Testis (tissue), 3 donors: ENCODE measurements around the gene LRP1. TPM values are rescaled to one million over a fixed set of nuclear protein-coding genes. Genes with fewer than 3 reads are reported as not detected.
A peak's percentile ranks its signal among the peaks of the same experiment; 100 is the strongest.

ENCODE experiments used
- DNase-seq: peaks from one replicate; pipeline ENCODE4 v3.0.0-alpha.2; 2019
- H3K27ac ChIP-seq, 2 donors: fragments of 200-600 bp; sonication (generic); one replicate each; pipeline ENCODE4 v1.5.1; 2019
- H3K27me3 ChIP-seq: fragments of 200-600 bp; sonication (generic); one replicate; pipeline ENCODE4 v1.5.1; 2019
- H3K36me3 ChIP-seq: fragments of 200-600 bp; sonication (generic); one replicate; pipeline ENCODE4 v1.5.1; 2017; ENCODE audit warnings: low read depth; ENCODE audit errors: missing control alignments
- H3K4me1 ChIP-seq: fragments of 200-600 bp; sonication (generic); one replicate; pipeline ENCODE4 v1.5.1; 2019
- H3K4me3 ChIP-seq, 2 donors: fragments of 200-600 bp; sonication (generic); one replicate each; pipeline ENCODE4 v1.5.1; 2017 to 2019
- H3K9me3 ChIP-seq: fragments of 200-600 bp; sonication (generic); one replicate; pipeline ENCODE4 v1.5.1; 2017
- POLR2A ChIP-seq: fragments of 450-650 bp; IDR thresholded peaks from one replicate; pipeline ENCODE4 v1.6.1; 2017; ENCODE audit warnings: antibody characterized with exemption, mild to moderate bottlenecking, moderate library complexity
- WGBS, 2 donors: methylation state at CpG; one replicate each; pipeline ENCODE4 v1.1.5; 2018; 5-methylcytosine and 5-hydroxymethylcytosine counted together
- intact Hi-C: fragments of 100-400 bp; cut with DNase I; formaldehyde crosslinking; loops from one replicate; pipeline ENCODE4 v1.15.1; 2023; ENCODE audit warnings: low total_unique reads
- polyA plus RNA-seq: library from polyadenylated mRNA; stranded (reverse); fragments of 350-450 nt; fragmentation: Illumina TruSeq; extraction: RNeasy Lipid Tissue Mini Kit (QIAGEN cat#74804); gene quantifications from one replicate; pipeline ENCODE4 v1.2.3, GENCODE V29; 2014; ENCODE audit warnings: low read depth, low replicate concordance; ENCODE audit not compliant: insufficient read depth
- total RNA-seq, 2 donors: library from RNA; depleted of rRNA; stranded (reverse); fragments of >200 nt; gene quantifications; one replicate each; pipeline ENCODE4 v1.2.3, GENCODE V29; 2016
- TF ChIP-seq, protein P1 (sequence below), 3 experiments: fragments of 450-650 bp in 2 of 3; fragments of 200-600 bp in 1 of 3; sonication (generic) in 1 of 3; IDR thresholded peaks; one replicate each; pipeline ENCODE4 v1.5.1; 2016 to 2019; ENCODE audit warnings: antibody characterized with exemption in 3 of 3, mild to moderate bottlenecking in 2 of 3, moderate library complexity in 1 of 3

The LRP1 gene
- total and polyA plus RNA-seq, 3 donors from 2014 or later = 82.4 to 200 (median 135) TPM

DNA sequence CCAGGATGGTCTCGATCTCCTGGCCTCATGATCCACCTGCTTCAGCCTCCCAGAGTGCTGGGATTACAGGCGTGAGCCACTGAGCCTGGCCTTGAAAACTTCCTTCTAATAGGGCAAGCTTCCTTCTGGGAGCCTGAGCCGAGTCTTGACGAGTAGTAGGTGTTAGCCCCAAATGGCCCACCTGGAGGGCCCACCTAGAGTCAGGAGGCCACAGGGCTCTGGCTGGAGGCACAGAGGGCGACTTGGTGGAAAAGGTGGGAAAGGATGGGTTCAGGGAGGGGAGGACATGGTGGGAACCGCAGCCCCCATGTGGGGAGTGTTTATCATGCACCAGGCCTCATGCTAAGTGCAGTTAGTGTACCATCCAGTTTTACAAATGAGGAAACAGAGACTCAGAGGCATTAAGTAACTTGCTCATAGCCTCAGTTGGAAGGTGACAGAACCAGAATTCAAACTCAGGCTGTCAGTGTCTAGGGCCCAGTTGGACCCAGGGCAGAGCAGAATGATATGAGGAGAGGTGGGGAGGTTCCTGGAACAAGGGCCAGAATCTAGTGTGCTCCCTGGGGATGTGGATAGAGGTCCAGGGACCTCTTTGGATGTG is 22.2 kb downstream of the LRP1 start:
- Histone ChIP-seq H3K27ac (peak overlapping the region; percentile 23 to 86), H3K36me3 (no peaks in the 10 kb centered on the region)

DNA sequence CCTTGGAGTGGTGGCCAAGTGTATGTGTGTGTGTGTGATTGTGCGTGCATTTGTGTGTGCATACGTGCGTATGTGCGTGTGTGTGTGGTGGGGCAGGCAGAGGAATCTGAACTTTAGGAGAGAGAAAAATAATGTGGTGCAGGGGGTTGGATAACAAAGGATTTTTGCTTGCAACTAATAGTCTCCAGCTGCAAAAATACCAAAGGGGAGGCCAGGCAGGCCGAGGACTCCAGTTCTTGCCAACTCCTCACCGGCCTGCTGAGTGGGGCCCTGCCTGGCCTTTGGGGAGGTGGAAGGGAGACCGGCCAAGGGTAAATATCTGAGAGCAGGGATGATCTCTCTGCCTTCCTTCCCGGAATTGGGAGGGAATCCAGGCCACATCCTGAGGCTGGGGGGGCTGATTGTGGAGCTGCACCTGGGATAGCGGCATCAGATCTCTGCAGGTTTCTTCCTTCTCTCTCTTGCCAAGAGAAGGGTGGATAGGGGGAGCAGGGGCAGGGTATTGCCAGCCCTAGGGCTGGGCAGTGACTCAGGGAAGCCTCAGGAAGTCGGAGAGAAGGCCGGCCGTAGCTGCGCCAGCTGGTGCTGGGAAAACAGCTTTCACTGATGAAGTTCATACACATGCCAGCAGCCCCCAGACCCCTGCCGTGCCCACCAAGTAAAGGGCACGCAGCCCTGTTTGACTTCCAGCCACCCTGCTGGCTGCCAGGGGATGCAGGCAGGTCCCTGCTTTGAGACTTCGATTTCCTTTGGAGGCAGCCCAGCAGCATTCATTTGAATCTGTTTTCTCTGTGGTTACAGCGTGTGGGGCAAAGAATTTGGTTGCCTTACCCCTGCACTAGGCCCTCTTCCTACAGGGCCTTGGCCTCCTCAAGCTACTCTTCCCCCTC is 23.7 kb downstream of the LRP1 start:
- peak; percentile 69 for DNase-seq
- H3K27ac ChIP-seq = peak overlapping the region; percentile 63 to 86
- no peaks in the 10 kb centered on the region for H3K27me3 ChIP-seq
- H3K9me3 ChIP-seq = no peaks in the 10 kb centered on the region
- intact Hi-C loops = no loop called here
- H3K4me3 ChIP-seq = no peak overlapping the region
- H3K36me3 ChIP-seq = no peaks in the 10 kb centered on the region
- 33 to 39% methylated on average over 15 to 17 of the region's 17 CpGs for WGBS, 2 donors
- no peak for TF ChIP-seq POLR2A
- TF ChIP-seq, protein P1, sequence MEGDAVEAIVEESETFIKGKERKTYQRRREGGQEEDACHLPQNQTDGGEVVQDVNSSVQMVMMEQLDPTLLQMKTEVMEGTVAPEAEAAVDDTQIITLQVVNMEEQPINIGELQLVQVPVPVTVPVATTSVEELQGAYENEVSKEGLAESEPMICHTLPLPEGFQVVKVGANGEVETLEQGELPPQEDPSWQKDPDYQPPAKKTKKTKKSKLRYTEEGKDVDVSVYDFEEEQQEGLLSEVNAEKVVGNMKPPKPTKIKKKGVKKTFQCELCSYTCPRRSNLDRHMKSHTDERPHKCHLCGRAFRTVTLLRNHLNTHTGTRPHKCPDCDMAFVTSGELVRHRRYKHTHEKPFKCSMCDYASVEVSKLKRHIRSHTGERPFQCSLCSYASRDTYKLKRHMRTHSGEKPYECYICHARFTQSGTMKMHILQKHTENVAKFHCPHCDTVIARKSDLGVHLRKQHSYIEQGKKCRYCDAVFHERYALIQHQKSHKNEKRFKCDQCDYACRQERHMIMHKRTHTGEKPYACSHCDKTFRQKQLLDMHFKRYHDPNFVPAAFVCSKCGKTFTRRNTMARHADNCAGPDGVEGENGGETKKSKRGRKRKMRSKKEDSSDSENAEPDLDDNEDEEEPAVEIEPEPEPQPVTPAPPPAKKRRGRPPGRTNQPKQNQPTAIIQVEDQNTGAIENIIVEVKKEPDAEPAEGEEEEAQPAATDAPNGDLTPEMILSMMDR (IDR thresholded peaks at IDR 0.05) = no peak
- H3K4me1 ChIP-seq = peaks cover 68% of the 10 kb centered on the region

More for the DNA sequence above, 22.2 kb downstream of the LRP1 start:
- Histone ChIP-seq H3K27me3 (no peaks in the 10 kb centered on the region), H3K4me1 (peaks cover 83% of the 10 kb centered on the region), H3K9me3 (no peaks in the 10 kb centered on the region), H3K4me3 (no peak overlapping the region)
- no peak for TF ChIP-seq POLR2A
- TF ChIP-seq, protein P1 (IDR thresholded peaks at IDR 0.05) = no peak
- 82 to 84% methylated on average over 4 to 6 of the region's 6 CpGs for WGBS, 2 donors
- no peak for DNase-seq
- intact Hi-C loops = no loop called here

DNA sequence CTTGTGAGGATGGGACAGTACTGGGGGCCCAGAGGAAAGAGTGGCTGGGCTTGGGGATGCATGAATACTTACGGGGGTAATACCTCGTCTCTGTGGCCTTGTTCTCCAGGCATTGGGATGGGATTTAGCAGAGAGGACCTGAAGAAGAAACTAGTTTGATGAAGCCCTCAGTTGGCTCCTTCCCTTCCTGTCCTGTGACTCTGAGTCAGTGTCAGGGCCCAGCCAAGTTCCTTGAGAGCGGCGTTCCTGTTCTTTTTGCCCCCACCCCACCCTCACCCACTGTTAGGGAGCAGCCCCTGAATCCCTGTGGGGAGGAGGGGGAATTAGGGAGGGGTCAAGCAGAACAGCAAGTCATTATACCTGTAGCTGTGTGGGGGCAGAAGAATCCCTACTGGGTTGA is 24.4 kb downstream of the LRP1 start:
- H3K4me1 ChIP-seq = peaks cover 62% of the 10 kb centered on the region

DNA sequence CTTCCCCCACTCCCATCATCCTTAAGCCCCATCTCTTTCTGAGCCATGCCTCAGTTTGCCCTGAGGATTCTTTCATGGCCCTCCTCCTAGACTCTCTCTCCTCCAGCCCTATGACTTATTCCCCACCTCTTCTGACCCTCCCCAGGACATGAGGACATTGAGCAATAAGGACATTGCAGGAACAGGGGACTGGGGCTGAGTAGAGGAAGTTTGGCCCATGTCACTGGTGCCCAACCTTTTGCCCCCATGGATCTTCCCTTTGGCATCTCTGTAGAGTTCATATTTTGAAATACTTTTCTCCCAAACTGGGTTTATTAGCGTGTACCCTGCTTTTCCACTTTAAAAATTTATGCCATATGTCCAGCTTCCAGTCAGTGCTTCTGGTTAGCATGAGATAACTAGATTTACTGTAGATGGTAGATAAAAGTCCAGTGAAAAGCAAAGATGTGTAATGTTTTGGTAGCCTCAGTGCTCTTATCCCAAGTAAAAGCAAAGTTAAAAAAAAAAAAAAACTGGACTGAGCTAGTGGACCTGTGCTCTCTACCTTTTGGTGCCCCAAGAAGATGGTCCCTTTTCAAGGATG is 25.2 kb downstream of the LRP1 start:
- 87 to 90% methylated on average over 1 of the region's 1 CpG for WGBS, 2 donors
- Histone ChIP-seq H3K27me3 (no peaks in the 10 kb centered on the region), H3K9me3 (no peaks in the 10 kb centered on the region), H3K4me1 (peaks cover 62% of the 10 kb centered on the region), H3K36me3 (no peaks in the 10 kb centered on the region), H3K4me3 (no peak overlapping the region), H3K27ac (peak overlapping the region; percentile 63 to 78)
- TF ChIP-seq, protein P1 (IDR thresholded peaks at IDR 0.05) = no peak
- TF ChIP-seq POLR2A = no peak
- no peak for DNase-seq
- intact Hi-C loops = no loop called here

More for the DNA sequence above, 24.4 kb downstream of the LRP1 start:
- no peak overlapping the region for H3K4me3 ChIP-seq
- TF ChIP-seq POLR2A = no peak
- TF ChIP-seq, protein P1 (IDR thresholded peaks at IDR 0.05) = no peak
- peak overlapping the region; percentile 63 to 78 for H3K27ac ChIP-seq
- H3K27me3 ChIP-seq = no peaks in the 10 kb centered on the region
- DNase-seq = peak; percentile 71
- WGBS, 2 donors = 52 to 55% methylated on average over 4 of the region's 4 CpGs
- intact Hi-C loops = no loop called here
- no peaks in the 10 kb centered on the region for H3K36me3 ChIP-seq
- H3K9me3 ChIP-seq = no peaks in the 10 kb centered on the region
